AG20443 (cell line): Measurements from ENCODE around the gene HPS5.

Source experiments
- DNase-seq: peaks from one replicate; pipeline ENCODE4 v3.0.0; 2012; ENCODE audit warnings: low spot score, mixed read lengths

Gene HPS5

GRCh38 chr11:18235394-18236334, 86.3 kb downstream of the HPS5 start:
- DNase-seq, result no peak

DNA sequence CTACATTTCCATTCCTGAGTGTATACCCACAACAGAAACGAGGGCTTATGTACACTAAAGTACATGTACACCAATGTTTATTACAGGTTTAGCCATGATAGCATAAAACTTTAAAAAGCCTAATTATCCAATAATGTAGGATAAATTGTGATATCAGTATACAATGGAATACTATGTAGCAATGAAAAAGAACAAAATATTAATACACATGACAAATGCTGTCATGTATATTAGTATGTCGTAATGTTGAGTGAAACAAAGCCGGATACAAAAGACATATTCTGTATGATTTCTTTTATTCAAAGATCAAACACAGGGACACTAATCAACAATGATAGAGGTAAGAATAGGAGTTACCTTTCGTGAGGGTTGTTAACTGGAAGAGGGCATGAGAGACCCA, 88.0 kb downstream of the HPS5 start:
- DNase-seq, result no peak

DNA sequence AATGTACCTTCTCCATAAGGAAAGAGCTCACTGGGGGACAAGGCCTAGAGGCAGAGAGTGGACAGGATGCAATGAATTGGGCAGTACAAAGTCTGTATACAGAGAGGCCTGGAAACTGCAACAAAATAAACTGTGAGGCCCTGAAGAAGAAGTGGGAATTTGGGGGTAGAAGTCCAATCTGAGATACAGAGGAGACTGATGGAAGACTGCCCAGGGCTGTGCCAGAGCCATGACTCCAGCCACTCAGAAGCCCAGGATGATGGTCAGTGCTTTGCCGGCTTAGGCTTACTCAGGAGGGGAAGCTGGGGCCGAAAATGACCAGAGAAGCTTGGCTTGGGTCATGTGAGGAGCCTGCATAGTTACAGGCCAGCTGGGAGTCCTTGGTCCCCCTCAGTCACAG, 91.1 kb downstream of the HPS5 start:
- DNase-seq, result no peak

DNA sequence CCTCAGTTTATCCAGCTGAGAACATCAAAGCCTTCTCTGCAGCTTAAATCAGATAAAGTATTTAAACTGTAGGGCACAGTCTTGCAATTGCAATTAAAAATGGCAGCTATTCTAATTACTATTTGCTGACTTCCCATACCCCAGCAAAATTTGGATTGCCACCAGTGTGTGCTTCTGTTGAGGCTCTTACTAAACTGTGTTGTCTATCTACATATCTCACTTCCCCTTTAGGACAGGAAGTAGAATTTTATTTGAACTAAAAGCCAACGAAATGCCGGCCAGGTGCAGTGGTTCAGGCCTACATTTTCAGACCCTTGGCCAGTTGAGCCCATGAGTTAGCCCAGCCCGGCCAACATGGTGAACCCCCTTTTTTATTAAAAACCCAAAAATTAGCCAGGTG, 92.4 kb downstream of the HPS5 start:
- no peak for DNase-seq
